Esophagus muscularis mucosa (tissue), 4 donors: ENCODE measurements around the gene GNPDA1. TPM values are rescaled to one million over a fixed set of nuclear protein-coding genes. Genes with fewer than 3 reads are reported as not detected.
A peak's percentile ranks its signal among the peaks of the same experiment; 100 is the strongest.

Experiments used
- DNase-seq: peaks from one replicate; pipeline ENCODE4 v3.0.0-alpha.2; 2017; ENCODE audit errors: extremely low spot score
- H3K27ac ChIP-seq, 4 donors: fragments of 200-600 bp; sonication (generic); replicated peaks in 1 of 4; 1 replicate in 3 of 4; 2 replicates in 1 of 4; pipeline ENCODE4 v1.5.1; 2016 to 2019; ENCODE audit warnings: mild to moderate bottlenecking in 1 of 4
- H3K27me3 ChIP-seq, 4 donors: fragments of 200-600 bp; sonication (generic); one replicate each; pipeline versions ENCODE4 v1.5.1 to v1.6.0; 2016 to 2019
- H3K36me3 ChIP-seq, 4 donors: fragments of 200-600 bp; sonication (generic); one replicate each; pipeline ENCODE4 v1.5.1; 2016 to 2019
- H3K4me1 ChIP-seq, 4 donors: fragments of 200-600 bp; sonication (generic); one replicate each; pipeline ENCODE4 v1.5.1; 2016 to 2019
- H3K4me3 ChIP-seq, 4 donors: fragments of 200-600 bp; sonication (generic); 1 replicate in 2 of 4; 2 replicates in 2 of 4; pipeline ENCODE4 v1.5.1; 2016 to 2019; ENCODE audit warnings: mild to moderate bottlenecking in 4 of 4, moderate library complexity in 1 of 4
- H3K9me3 ChIP-seq, 4 donors: fragments of 200-600 bp; sonication (generic); 1 replicate in 3 of 4; 2 replicates in 1 of 4; pipeline ENCODE4 v1.5.1; 2016 to 2019
- CTCF ChIP-seq, 3 experiments: fragments of 200-600 bp in 2 of 3; fragments of 450-650 bp in 1 of 3; sonication (generic) in 2 of 3; IDR thresholded peaks; one replicate each; pipeline ENCODE4 v1.5.1; 2017 to 2019; ENCODE audit warnings: antibody characterized with exemption in 3 of 3, mild to moderate bottlenecking in 2 of 3, moderate library complexity in 1 of 3
- EP300 ChIP-seq: sonication (generic); formaldehyde crosslinking; IDR thresholded peaks from one replicate; pipeline ENCODE4 v1.6.1; 2017; ENCODE audit warnings: antibody characterized with exemption
- POLR2A ChIP-seq: fragments of 450-650 bp; IDR thresholded peaks from one replicate; pipeline ENCODE4 v1.6.1; 2017; ENCODE audit warnings: antibody characterized with exemption, moderate library complexity, mild to moderate bottlenecking, low read depth
- POLR2AphosphoS5 ChIP-seq, 2 donors: sonication (generic); formaldehyde crosslinking; IDR thresholded peaks; one replicate each; pipeline ENCODE4 v1.6.1; 2017; ENCODE audit warnings: antibody characterized with exemption in 2 of 2
- WGBS: methylation state at CpG from one replicate; pipeline ENCODE4 v1.1.5; 2018; 5-methylcytosine and 5-hydroxymethylcytosine counted together
- intact Hi-C: fragments of 100-400 bp; cut with DNase I; formaldehyde crosslinking; loops from one replicate; pipeline ENCODE4 v1.15.1; 2023
- total RNA-seq, 4 donors: library from RNA; depleted of rRNA; stranded (reverse); fragments of >200 nt; gene quantifications; one replicate each; pipeline versions ENCODE4 v1.1.0 to v1.2.1, GENCODE V29; 2016

GNPDA1 gene
- total RNA-seq, 4 donors from 2014 or later = 19.5 to 52.4 (median 35.4) TPM

DNA sequence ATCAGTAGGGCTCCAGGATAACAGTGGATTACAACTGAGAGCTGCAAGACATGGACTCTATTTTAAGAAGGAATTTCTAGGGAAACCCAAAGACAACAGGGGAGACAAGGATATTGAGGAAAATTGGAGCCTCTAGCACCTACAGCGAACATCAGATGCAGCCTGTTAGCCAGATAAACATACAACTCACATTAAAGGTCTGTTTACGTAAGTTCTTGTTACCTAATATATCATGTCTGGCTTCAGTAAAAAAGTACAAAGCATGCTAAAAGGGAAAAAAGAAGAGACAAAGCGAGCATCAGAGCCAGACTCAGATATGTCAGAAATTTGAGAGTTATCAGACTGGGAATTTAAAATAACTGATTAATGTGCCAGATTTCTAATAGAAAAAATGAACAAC, 17.2 kb downstream of the GNPDA1 start:
- WGBS = 81% methylated on average over 3 of the region's 3 CpGs
- TF ChIP-seq CTCF (IDR thresholded peaks at IDR 0.05) (no peak), POLR2A (no peak), POLR2AphosphoS5 (IDR thresholded peaks at IDR 0.05) (no peak), EP300 (no peak)
- Histone ChIP-seq H3K27me3 (no peaks in the 10 kb centered on the region), H3K4me3 (no peak overlapping the region), H3K4me1 (peaks cover 5 to 25% (median 6%) of the 10 kb centered on the region in 4 donors), H3K36me3 (peaks cover 0 to 87% (median 47%) of the 10 kb centered on the region in 4 donors), H3K9me3 (no peaks in the 10 kb centered on the region), H3K27ac (no peak overlapping the region)
- intact Hi-C loops = no loop called here
- DNase-seq = no peak

DNA sequence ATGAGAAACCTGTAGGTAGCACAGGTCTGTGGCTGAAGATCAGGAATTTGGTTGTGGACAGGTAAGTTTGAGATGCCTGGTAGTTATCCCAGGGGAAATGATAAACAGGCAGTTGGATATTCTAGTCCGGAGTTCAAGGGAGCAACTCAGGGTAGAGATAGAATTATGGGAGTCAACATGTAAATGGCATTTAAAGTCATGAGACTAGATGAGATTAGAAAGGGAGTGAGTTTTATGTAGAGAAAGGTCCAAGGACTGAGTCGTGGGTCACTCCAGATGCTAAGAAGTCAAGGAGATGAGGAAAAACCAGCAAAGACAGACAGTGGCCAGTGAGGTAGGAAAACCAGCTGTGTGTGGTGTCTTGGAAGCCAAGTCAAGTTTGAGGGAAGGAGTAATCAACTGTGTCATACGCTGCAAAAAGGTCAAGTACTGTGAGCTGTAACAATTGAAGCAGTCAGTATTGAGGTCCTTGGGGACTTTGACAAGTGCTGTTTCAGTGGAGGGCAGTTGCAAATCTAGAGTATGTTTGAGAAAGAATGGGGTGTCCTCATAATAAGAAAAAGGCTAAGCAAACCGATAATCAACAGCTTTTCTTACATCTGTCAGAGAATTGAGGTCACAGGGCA, 18.2 kb downstream of the GNPDA1 start:
- 64% methylated on average over 4 of the region's 4 CpGs for WGBS
- no peaks in the 10 kb centered on the region for H3K27me3 ChIP-seq
- no peak overlapping the region for H3K27ac ChIP-seq
- H3K4me3 ChIP-seq = no peak overlapping the region
- H3K4me1 ChIP-seq = peaks cover 5 to 25% (median 6%) of the 10 kb centered on the region in 4 donors
- no peak for TF ChIP-seq EP300
- no peak for TF ChIP-seq POLR2A
- TF ChIP-seq CTCF (IDR thresholded peaks at IDR 0.05) = no peak
- TF ChIP-seq POLR2AphosphoS5 (IDR thresholded peaks at IDR 0.05) = no peak
- no peak for DNase-seq
- no peaks in the 10 kb centered on the region for H3K9me3 ChIP-seq
- peaks cover 0 to 83% (median 47%) of the 10 kb centered on the region in 4 donors for H3K36me3 ChIP-seq
- intact Hi-C loops = loop anchor here (5.0 kb wide), 1 partner anchor 153 kb away; no protein-coding TSS in a partner anchor

- Histone ChIP-seq H3K4me1 (peaks cover 5 to 25% (median 6%) of the 10 kb centered on the region in 4 donors), H3K27ac (peak overlapping the region in 1 of 4 donors; percentile 16), H3K36me3 (peaks cover 0 to 80% (median 54%) of the 10 kb centered on the region in 4 donors), H3K27me3 (no peaks in the 10 kb centered on the region), H3K4me3 (no peak overlapping the region), H3K9me3 (no peaks in the 10 kb centered on the region)
- peak; percentile 69 to 81 (median 72) for TF ChIP-seq CTCF (IDR thresholded peaks at IDR 0.05)
- TF ChIP-seq POLR2A = no peak
- 5% methylated on average over 2 of the region's 2 CpGs for whole genome bisulfite sequencing
- DNase-seq = no peak
- intact Hi-C loops = loop anchor here (5.0 kb wide), 1 partner anchor 155 kb away; no protein-coding TSS in a partner anchor
These were observed 20.4 kb downstream of the GNPDA1 start for GRCh38 chr5:141992349-141992963.

DNA sequence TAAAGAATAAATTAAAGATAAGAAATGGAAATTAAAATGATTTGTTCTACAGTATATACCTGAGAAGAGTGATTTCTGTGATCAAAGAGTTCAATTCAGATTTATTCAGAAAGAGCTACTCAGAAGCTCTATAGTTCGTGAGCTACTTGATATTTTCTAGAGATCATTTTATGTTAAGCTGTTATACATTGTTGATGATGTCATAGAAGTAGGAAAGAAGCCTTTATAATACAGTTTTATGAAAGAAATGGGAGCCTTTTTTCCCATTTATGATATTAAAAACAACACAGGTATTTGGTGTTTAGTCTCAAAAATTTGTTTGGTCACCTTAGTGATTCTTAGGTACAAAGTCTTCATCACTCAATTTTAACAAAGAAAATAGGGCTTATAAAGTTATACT, 23.1 kb downstream of the GNPDA1 start:
- H3K27ac ChIP-seq = no peak overlapping the region
- no peak for TF ChIP-seq CTCF (IDR thresholded peaks at IDR 0.05)
- TF ChIP-seq EP300 = no peak
- no peak for TF ChIP-seq POLR2A
- no peak for TF ChIP-seq POLR2AphosphoS5 (IDR thresholded peaks at IDR 0.05)
- no peak for DNase-seq
- H3K4me1 ChIP-seq = peaks cover 5 to 17% (median 6%) of the 10 kb centered on the region in 4 donors
- 0% methylated on average over 1 of the region's 1 CpG for WGBS
- H3K4me3 ChIP-seq = no peak overlapping the region
- intact Hi-C loops = loop anchor here (5.0 kb wide), 1 partner anchor 158 kb away; no protein-coding TSS in a partner anchor
- no peaks in the 10 kb centered on the region for H3K27me3 ChIP-seq
- peaks cover 19 to 91% (median 69%) of the 10 kb centered on the region in 4 donors for H3K36me3 ChIP-seq
- no peaks in the 10 kb centered on the region for H3K9me3 ChIP-seq
